A673 (cell line): ENCODE measurements around the gene INSR.

Source experiments
- EZH2 ChIP-seq: fragments of 200-600 bp; sonication (generic); IDR thresholded peaks from 2 replicates; pipeline ENCODE4 v1.6.1; 2017; ENCODE audit warnings: borderline replicate concordance, low read depth, mild to moderate bottlenecking, mixed read lengths, antibody characterized with exemption, low read length; ENCODE audit not compliant: poor library complexity, severe bottlenecking
- TF ChIP-seq, protein P1 (sequence below): fragments of 300-800, 200-600 bp; sonication (generic); conservative IDR thresholded peaks from 2 replicates; pipeline ENCODE4 v1.5.1; 2017; ENCODE audit warnings: low read depth, mild to moderate bottlenecking, antibody characterized with exemption, low read length, moderate library complexity, mixed read lengths

DNA sequence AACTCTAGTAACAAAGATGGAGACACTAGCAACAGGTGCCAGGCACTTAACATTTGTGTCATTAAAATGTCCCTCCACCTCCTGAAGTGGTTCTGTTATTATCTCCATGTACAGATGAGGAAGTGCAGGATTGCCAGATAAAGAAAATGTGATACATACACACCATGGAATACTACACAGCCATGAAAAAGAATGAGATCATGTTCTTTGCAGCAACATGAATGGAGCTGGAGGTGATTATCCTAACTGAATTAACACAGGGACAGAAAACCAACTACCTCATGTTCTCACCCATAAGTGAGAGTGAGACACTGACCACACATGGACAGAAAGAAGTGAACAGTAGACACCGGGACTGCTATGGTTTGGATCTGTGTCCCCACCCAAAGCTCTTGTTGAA, 164.2 kb downstream of the INSR start:
- TF ChIP-seq, protein P1, sequence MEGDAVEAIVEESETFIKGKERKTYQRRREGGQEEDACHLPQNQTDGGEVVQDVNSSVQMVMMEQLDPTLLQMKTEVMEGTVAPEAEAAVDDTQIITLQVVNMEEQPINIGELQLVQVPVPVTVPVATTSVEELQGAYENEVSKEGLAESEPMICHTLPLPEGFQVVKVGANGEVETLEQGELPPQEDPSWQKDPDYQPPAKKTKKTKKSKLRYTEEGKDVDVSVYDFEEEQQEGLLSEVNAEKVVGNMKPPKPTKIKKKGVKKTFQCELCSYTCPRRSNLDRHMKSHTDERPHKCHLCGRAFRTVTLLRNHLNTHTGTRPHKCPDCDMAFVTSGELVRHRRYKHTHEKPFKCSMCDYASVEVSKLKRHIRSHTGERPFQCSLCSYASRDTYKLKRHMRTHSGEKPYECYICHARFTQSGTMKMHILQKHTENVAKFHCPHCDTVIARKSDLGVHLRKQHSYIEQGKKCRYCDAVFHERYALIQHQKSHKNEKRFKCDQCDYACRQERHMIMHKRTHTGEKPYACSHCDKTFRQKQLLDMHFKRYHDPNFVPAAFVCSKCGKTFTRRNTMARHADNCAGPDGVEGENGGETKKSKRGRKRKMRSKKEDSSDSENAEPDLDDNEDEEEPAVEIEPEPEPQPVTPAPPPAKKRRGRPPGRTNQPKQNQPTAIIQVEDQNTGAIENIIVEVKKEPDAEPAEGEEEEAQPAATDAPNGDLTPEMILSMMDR = no peak
- no peak for TF ChIP-seq EZH2
